ENCODE results near the gene NEO1.

The NEO1 gene

GRCh38 chr15:73110201-73110600 is 57.9 kb downstream of the NEO1 start:
- Histone ChIP-seq H3K36me3 (ENCODE audit: control insufficient read depth, insufficient read depth, low read length) (no peaks in the 10 kb centered on the region), H3K9me3 (ENCODE audit: control insufficient read depth, insufficient read depth, low read length) (no peaks in the 10 kb centered on the region), H3K4me1 (ENCODE audit: control insufficient read depth, insufficient read depth, low read length) (no peaks in the 10 kb centered on the region), H3K4me3 (ENCODE audit: low read length) (no peak overlapping the region), H3K27me3 (ENCODE audit: control insufficient read depth, insufficient read depth, low read length) (no peaks in the 10 kb centered on the region), H3K27ac (ENCODE audit: low read length) (no peak overlapping the region)
- DNase-seq (ENCODE audit: low read depth, low spot score) = no peak
- no CpG with 5 or more reads among the region's 1 CpG for WGBS (ENCODE audit: insufficient coverage, insufficient read length)

DNA sequence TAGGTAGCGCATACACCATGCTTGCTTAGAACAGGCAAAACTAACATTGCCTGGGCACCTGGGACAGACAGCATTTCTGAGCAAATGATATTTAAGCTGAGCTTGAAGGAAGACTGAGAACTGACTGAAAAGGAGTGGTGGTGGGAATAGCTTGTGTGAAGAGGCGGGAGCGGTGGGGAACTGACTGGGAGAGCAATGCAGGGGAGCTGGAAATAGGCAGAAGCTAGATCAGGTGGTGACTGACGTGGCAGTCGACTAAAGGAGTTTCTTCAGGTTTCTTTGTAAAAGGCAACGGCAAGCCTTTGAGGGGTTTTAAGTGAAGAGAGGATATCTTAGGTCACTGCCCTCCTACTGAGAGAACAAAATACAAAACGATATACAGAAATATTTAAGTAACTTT is 61.8 kb downstream of the NEO1 start:
- Histone ChIP-seq H3K4me1 (ENCODE audit: control insufficient read depth, insufficient read depth, low read length) (no peaks in the 10 kb centered on the region), H3K4me3 (ENCODE audit: low read length) (no peak overlapping the region), H3K9me3 (ENCODE audit: control insufficient read depth, insufficient read depth, low read length) (no peaks in the 10 kb centered on the region), H3K36me3 (ENCODE audit: control insufficient read depth, insufficient read depth, low read length) (no peaks in the 10 kb centered on the region), H3K27me3 (ENCODE audit: control insufficient read depth, insufficient read depth, low read length) (no peaks in the 10 kb centered on the region), H3K27ac (ENCODE audit: low read length) (no peak overlapping the region)
- WGBS (ENCODE audit: insufficient coverage, insufficient read length) = no CpG with 5 or more reads among the region's 7 CpGs
- DNase-seq (ENCODE audit: low read depth, low spot score) = no peak

GRCh38 chr15:73116164-73116563 is 63.9 kb downstream of the NEO1 start:
- no CpG with 5 or more reads among the region's 2 CpGs for WGBS (ENCODE audit: insufficient coverage, insufficient read length)
- no peak for DNase-seq (ENCODE audit: low read depth, low spot score)

DNA sequence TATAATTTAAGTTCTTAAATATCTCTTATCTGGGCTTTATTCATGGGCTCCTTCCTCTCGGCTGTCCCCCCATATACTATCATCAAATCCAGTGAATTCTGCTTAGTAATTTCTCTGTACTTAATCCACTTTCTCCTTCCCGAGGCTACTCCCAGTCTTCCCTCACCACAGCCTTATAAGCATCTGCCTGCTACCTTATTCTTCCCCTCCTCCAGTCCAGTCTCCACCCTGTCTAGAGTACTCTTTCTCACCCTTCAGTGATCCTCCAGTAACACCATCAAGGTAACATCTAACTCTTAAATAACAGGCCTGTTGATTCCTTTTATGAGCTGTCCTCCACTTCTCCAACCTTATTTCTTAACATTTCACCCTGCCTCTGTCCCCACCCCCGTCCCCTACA is 65.8 kb downstream of the NEO1 start:
- Histone ChIP-seq H3K4me3 (ENCODE audit: low read length) (no peak overlapping the region), H3K4me1 (ENCODE audit: control insufficient read depth, insufficient read depth, low read length) (no peaks in the 10 kb centered on the region), H3K9me3 (ENCODE audit: control insufficient read depth, insufficient read depth, low read length) (no peaks in the 10 kb centered on the region), H3K27ac (ENCODE audit: low read length) (no peak overlapping the region), H3K36me3 (ENCODE audit: control insufficient read depth, insufficient read depth, low read length) (no peaks in the 10 kb centered on the region; the same call in 1 of the 2 replicates), H3K27me3 (ENCODE audit: control insufficient read depth, insufficient read depth, low read length) (no peaks in the 10 kb centered on the region)
- no CpG with 5 or more reads among the region's 3 CpGs for WGBS (ENCODE audit: insufficient coverage, insufficient read length)
- no peak for DNase-seq (ENCODE audit: low read depth, low spot score)

More at GRCh38 chr15:73116164-73116563, 63.9 kb downstream of the NEO1 start:
- Histone ChIP-seq H3K27me3 (ENCODE audit: control insufficient read depth, insufficient read depth, low read length) (no peaks in the 10 kb centered on the region), H3K9me3 (ENCODE audit: control insufficient read depth, insufficient read depth, low read length) (no peaks in the 10 kb centered on the region), H3K36me3 (ENCODE audit: control insufficient read depth, insufficient read depth, low read length) (no peaks in the 10 kb centered on the region), H3K4me3 (ENCODE audit: low read length) (no peak overlapping the region), H3K27ac (ENCODE audit: low read length) (no peak overlapping the region), H3K4me1 (ENCODE audit: control insufficient read depth, insufficient read depth, low read length) (no peaks in the 10 kb centered on the region)

- WGBS (ENCODE audit: insufficient coverage, insufficient read length) = no CpG with 5 or more reads among the region's 6 CpGs
- no peak for DNase-seq (ENCODE audit: low read depth, low spot score)
These were observed 67.2 kb downstream of the NEO1 start for GRCh38 chr15:73119478-73119877.

GRCh38 chr15:73120269-73120668 is 68.0 kb downstream of the NEO1 start:
- H3K36me3 ChIP-seq (ENCODE audit: control insufficient read depth, insufficient read depth, low read length) = no peaks in the 10 kb centered on the region; the same call in 1 of the 2 replicates

More at GRCh38 chr15:73119478-73119877, 67.2 kb downstream of the NEO1 start:
- Histone ChIP-seq H3K27me3 (ENCODE audit: control insufficient read depth, insufficient read depth, low read length) (no peaks in the 10 kb centered on the region), H3K4me1 (ENCODE audit: control insufficient read depth, insufficient read depth, low read length) (no peaks in the 10 kb centered on the region), H3K4me3 (ENCODE audit: low read length) (no peak overlapping the region), H3K27ac (ENCODE audit: low read length) (no peak overlapping the region), H3K36me3 (ENCODE audit: control insufficient read depth, insufficient read depth, low read length) (no peaks in the 10 kb centered on the region; the same call in 1 of the 2 replicates), H3K9me3 (ENCODE audit: control insufficient read depth, insufficient read depth, low read length) (no peaks in the 10 kb centered on the region)

DNA sequence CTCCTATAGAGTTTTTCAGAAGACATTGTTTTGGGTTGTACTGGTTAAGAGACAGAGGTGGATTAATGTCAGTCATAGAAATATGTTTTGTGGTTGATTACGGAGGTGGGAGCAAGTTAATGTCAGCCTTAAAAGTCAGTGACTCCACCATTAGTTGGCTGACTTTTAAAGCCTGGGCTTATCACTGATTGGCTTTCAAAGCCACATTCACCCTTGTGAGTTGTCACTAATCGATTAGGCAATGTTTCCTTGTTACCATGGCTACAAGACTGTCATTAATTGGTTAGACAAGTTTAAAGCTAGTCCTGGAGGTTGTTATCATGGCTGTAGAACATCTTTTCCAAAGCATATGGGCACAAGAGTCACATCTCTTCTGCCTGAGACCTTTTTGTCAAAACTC is 73.0 kb downstream of the NEO1 start:
- WGBS (ENCODE audit: insufficient coverage, insufficient read length) = no CpG with 5 or more reads among the region's 2 CpGs

More at GRCh38 chr15:73120269-73120668, 68.0 kb downstream of the NEO1 start:
- Histone ChIP-seq H3K4me1 (ENCODE audit: control insufficient read depth, insufficient read depth, low read length) (no peaks in the 10 kb centered on the region), H3K27ac (ENCODE audit: low read length) (no peak overlapping the region), H3K4me3 (ENCODE audit: low read length) (no peak overlapping the region), H3K27me3 (ENCODE audit: control insufficient read depth, insufficient read depth, low read length) (no peaks in the 10 kb centered on the region), H3K9me3 (ENCODE audit: control insufficient read depth, insufficient read depth, low read length) (no peaks in the 10 kb centered on the region)
- DNase-seq (ENCODE audit: low read depth, low spot score) = no peak

GRCh38 chr15:73127302-73127936 is 75.2 kb downstream of the NEO1 start:
- Histone ChIP-seq H3K27me3 (ENCODE audit: control insufficient read depth, insufficient read depth, low read length) (no peaks in the 10 kb centered on the region), H3K4me1 (ENCODE audit: control insufficient read depth, insufficient read depth, low read length) (no peaks in the 10 kb centered on the region; the same call in 1 of the 2 replicates), H3K27ac (ENCODE audit: low read length) (no peak overlapping the region), H3K36me3 (ENCODE audit: control insufficient read depth, insufficient read depth, low read length) (no peaks in the 10 kb centered on the region; the same call in 1 of the 2 replicates), H3K9me3 (ENCODE audit: control insufficient read depth, insufficient read depth, low read length) (no peaks in the 10 kb centered on the region), H3K4me3 (ENCODE audit: low read length) (no peak overlapping the region)
- WGBS (ENCODE audit: insufficient coverage, insufficient read length) = no CpG with 5 or more reads among the region's 2 CpGs
- no peak for DNase-seq (ENCODE audit: low read depth, low spot score)

More for the DNA sequence above, 73.0 kb downstream of the NEO1 start:
- H3K27me3 ChIP-seq (ENCODE audit: control insufficient read depth, insufficient read depth, low read length) = no peaks in the 10 kb centered on the region
- no peaks in the 10 kb centered on the region for H3K4me1 ChIP-seq (ENCODE audit: control insufficient read depth, insufficient read depth, low read length)
- DNase-seq (ENCODE audit: low read depth, low spot score) = no peak
- H3K27ac ChIP-seq (ENCODE audit: low read length) = no peak overlapping the region
- no peak overlapping the region for H3K4me3 ChIP-seq (ENCODE audit: low read length)
- H3K9me3 ChIP-seq (ENCODE audit: control insufficient read depth, insufficient read depth, low read length) = no peaks in the 10 kb centered on the region
- no peaks in the 10 kb centered on the region; the same call in 1 of the 2 replicates for H3K36me3 ChIP-seq (ENCODE audit: control insufficient read depth, insufficient read depth, low read length)

DNA sequence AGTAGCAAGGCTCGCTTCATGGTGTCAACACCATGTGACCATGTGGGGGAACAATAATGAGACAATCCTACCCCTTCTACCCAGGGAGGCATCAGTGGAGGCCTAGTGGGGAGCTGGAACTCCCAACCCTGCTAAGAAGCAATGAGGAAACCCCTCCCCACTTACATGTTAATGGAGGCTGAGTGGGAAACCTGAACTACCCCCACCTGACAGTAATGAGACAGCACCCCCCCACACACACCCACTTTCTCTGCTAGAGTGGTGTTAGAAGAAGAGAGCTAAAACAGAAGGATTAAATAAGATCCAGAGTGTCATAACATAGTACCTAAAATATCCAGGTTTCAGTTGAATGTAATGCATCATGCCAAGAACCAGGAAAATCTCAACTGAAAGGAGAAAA is 78.6 kb downstream of the NEO1 start:
- no peaks in the 10 kb centered on the region for H3K27me3 ChIP-seq (ENCODE audit: control insufficient read depth, insufficient read depth, low read length)
- no peak overlapping the region for H3K4me3 ChIP-seq (ENCODE audit: low read length)
- no peak for DNase-seq (ENCODE audit: low read depth, low spot score)
- H3K36me3 ChIP-seq (ENCODE audit: control insufficient read depth, insufficient read depth, low read length) = no peaks in the 10 kb centered on the region
- H3K9me3 ChIP-seq (ENCODE audit: control insufficient read depth, insufficient read depth, low read length) = no peaks in the 10 kb centered on the region
- no CpG with 5 or more reads among the region's 1 CpG for WGBS (ENCODE audit: insufficient coverage, insufficient read length)
- no peaks in the 10 kb centered on the region; the same call in 1 of the 2 replicates for H3K4me1 ChIP-seq (ENCODE audit: control insufficient read depth, insufficient read depth, low read length)
- no peak overlapping the region for H3K27ac ChIP-seq (ENCODE audit: low read length)

DNA sequence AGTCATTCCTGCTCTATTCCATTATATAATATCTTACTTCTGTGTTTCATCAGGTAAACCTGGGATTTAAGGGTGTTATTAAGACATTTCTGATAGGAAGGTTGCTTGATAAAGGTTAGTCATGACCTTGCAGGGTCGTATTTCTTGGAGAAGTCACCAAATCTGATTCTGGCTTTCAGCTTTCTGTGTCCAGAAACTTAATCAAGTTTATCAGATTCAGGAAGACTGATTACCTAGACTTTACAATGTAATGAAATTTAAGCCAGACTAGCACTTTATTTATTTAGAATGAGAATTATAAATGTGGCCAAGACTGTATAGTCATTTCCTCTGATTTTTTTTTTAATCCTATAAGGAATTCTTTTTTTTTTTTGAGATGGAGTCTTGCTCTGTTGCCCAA is 81.9 kb downstream of the NEO1 start:
- WGBS (ENCODE audit: insufficient coverage, insufficient read length) = no CpG with 5 or more reads among the region's 1 CpG
- Histone ChIP-seq H3K4me3 (ENCODE audit: low read length) (no peak overlapping the region), H3K36me3 (ENCODE audit: control insufficient read depth, insufficient read depth, low read length) (no peaks in the 10 kb centered on the region), H3K4me1 (ENCODE audit: control insufficient read depth, insufficient read depth, low read length) (no peaks in the 10 kb centered on the region; the same call in 1 of the 2 replicates), H3K9me3 (ENCODE audit: control insufficient read depth, insufficient read depth, low read length) (no peaks in the 10 kb centered on the region), H3K27ac (ENCODE audit: low read length) (no peak overlapping the region), H3K27me3 (ENCODE audit: control insufficient read depth, insufficient read depth, low read length) (no peaks in the 10 kb centered on the region)
- DNase-seq (ENCODE audit: low read depth, low spot score) = no peak

Data from iPS DF 6.9 (cell line).